DMS114 treated with DMSO at 0.1 percent for 48 hours (cell line): ENCODE measurements around the gene ATP2C2.

ENCODE experiments used
- DNase-seq: peaks from one replicate; lab custom pipeline; 2025; ENCODE audit not compliant: unreplicated experiment; lab: John Stamatoyannopoulos, UW

The ATP2C2 gene

GRCh38 chr16:84509032-84509950 lies 141.0 kb downstream of the ATP2C2 start:
- DNase-seq = no peak

GRCh38 chr16:84511180-84511800 lies 143.0 kb downstream of the ATP2C2 start:
- DNase-seq = peak; percentile 76

- DNase-seq = no peak
These were observed 143.5 kb downstream of the ATP2C2 start for GRCh38 chr16:84511831-84512230.

GRCh38 chr16:84513123-84513522 lies 144.8 kb downstream of the ATP2C2 start:
- no peak for DNase-seq

GRCh38 chr16:84513666-84514065 lies 145.3 kb downstream of the ATP2C2 start:
- DNase-seq = no peak
